Neural cell (in vitro differentiated cells): ENCODE data around the gene DGCR6.
"Not testable (repeated sequence)": the region's sequence is repeated elsewhere in the genome, so short reads cannot be mapped to it uniquely, and the experiment has no call there.

Experiments used
- CTCF ChIP-seq: fragments of 450-650 bp; IDR thresholded peaks from 2 replicates; pipeline ENCODE4 v1.5.1; 2014; ENCODE audit warnings: antibody characterized with exemption, mild to moderate bottlenecking, moderate library complexity; ENCODE audit not compliant: poor library complexity, severe bottlenecking
- EP300 ChIP-seq: fragments of 450-650 bp; conservative IDR thresholded peaks from 2 replicates; pipeline ENCODE4 v1.6.1; 2014; ENCODE audit warnings: antibody characterized with exemption, mild to moderate bottlenecking, moderate library complexity; ENCODE audit not compliant: poor library complexity, severe bottlenecking
- EZH2 ChIP-seq: fragments of 200-600, 300-800 bp; shearing (Covaris generic), sonication (generic); IDR thresholded peaks from 2 replicates; pipeline ENCODE4 v1.6.1; 2014; ENCODE audit warnings: antibody characterized with exemption, low read length, borderline replicate concordance, mild to moderate bottlenecking; ENCODE audit not compliant: insufficient read depth, poor library complexity, severe bottlenecking
- MXI1 ChIP-seq: fragments of 450-650 bp; conservative IDR thresholded peaks from 2 replicates; pipeline ENCODE4 v1.6.1; 2014; ENCODE audit warnings: antibody characterized with exemption, mild to moderate bottlenecking; ENCODE audit not compliant: poor library complexity, severe bottlenecking
- POLR2AphosphoS5 ChIP-seq: IDR thresholded peaks from 2 replicates; pipeline ENCODE4 v1.6.1; 2012
- RAD21 ChIP-seq: fragments of 450-650 bp; conservative IDR thresholded peaks from 2 replicates; pipeline ENCODE4 v1.6.1; 2014; ENCODE audit warnings: antibody characterized with exemption, mild to moderate bottlenecking, moderate library complexity
- REST ChIP-seq: IDR thresholded peaks from 2 replicates; pipeline ENCODE4 v1.6.1; 2012; ENCODE audit warnings: borderline replicate concordance
- TAF1 ChIP-seq: IDR thresholded peaks from 2 replicates; pipeline ENCODE4 v1.6.1; 2012; ENCODE audit warnings: low read depth

GRCh38 chr22:18912264-18912946 lies 6.3 kb downstream of the DGCR6 start:
- TF ChIP-seq CTCF, RAD21, POLR2AphosphoS5, EP300, EZH2, MXI1, REST, TAF1: not testable (repeated sequence)
